HPDE6-E6E7 (cell line): ENCODE data around the gene CMKLR1.

Source experiments
- DNase-seq: peaks from one replicate; pipeline ENCODE4 v3.0.0; 2011; ENCODE audit warnings: missing footprints; ENCODE audit errors: extremely low spot score

The CMKLR1 gene

GRCh38 chr12:108301346-108301745 is 37.8 kb downstream of the CMKLR1 start:
- DNase-seq, result no peak

DNA sequence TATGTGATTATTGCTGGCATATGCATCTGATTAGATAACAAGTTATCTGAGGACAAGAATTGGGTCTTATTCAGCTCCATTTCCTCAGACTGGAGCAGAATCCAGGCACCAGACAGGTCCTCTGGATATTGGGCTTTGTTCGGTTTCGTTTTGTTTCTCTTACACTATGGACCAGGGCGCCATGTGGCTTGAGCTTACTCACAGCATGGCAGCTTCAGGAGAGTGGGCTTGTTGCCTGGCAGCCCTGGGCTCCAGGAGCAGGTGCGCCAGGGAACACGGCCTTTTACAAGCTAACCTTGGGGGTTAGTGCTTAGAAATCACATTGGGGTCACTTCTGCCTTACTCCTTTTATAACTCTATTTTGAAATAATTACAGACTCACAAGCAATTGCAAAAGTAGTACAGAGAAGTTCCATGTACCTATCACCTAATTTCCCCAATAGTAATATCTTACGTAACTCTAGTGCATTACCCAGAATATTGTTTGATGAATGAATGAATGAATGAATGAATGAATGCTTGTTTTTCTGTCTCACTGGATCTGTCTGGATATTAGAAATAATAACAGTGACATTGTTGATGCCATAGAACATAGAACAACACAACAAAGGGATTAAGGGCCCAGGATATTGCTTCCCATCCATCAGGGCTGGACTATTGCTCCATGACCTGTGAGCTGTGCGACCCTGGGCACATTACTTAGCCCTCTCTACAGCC is 39.0 kb downstream of the CMKLR1 start:
- no peak for DNase-seq

- no peak for DNase-seq
These were observed 39.6 kb downstream of the CMKLR1 start for GRCh38 chr12:108299516-108299915.

- DNase-seq, result no peak
These were observed 40.3 kb downstream of the CMKLR1 start for GRCh38 chr12:108298761-108299275.

DNA sequence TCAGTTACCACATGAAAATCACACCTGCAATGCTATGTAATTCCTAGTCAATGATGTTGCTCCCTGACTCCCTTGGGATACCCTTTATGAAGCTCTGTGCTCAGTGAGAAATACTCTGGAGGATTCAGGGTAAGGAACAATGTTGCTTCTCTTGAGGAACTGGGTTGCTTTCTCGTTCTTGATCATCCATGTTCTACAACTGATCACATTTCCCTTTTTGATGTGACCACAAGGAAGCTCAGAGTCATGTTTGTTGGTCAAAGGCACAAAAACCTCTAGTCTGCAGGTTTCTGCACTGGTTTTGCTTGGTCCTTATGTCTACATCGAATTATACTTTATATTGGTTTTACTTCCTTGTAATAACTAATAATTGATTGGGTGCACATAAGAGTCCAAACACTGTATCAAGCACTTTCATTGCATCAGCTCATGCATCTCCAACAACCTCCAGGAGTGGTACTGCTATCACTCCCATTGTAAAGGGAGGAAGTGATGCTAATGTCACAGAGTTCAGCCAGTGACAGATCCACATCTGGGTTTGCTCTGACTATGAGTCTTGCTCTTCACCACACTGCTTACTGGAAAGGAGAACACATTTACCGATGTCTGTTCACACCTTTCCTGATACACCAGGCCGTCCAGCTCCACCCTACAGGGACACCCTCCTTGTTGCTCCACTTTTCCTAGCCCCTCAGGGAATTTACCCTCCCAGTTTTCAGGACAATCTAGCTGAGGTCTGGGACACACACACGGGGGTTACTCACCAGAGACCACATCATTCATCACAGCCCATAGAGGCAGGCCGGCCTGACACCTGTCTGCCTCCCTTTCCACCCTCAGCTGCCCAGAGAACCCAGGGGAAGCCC is 41.0 kb downstream of the CMKLR1 start:
- no peak for DNase-seq

- no peak for DNase-seq
These were observed 41.7 kb downstream of the CMKLR1 start for GRCh38 chr12:108297424-108297823.

DNA sequence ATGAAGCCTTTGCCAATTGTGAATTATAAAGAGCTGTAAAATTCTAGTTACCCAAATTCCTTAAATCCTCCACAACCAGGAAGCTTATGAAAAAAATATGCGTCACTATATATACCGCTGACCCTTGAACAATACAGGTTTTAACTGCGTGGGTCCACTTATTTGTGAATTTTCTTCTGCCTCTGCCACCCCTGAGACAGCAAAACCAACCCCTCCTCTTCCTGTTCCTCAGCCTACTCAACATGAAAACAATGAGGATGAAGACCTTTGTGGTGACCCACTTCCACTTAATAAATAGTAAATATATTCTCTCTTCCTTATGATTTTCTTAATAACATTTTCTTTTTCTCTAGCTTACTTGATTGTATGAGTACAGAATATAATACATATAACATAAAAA is 42.2 kb downstream of the CMKLR1 start:
- no peak for DNase-seq

DNA sequence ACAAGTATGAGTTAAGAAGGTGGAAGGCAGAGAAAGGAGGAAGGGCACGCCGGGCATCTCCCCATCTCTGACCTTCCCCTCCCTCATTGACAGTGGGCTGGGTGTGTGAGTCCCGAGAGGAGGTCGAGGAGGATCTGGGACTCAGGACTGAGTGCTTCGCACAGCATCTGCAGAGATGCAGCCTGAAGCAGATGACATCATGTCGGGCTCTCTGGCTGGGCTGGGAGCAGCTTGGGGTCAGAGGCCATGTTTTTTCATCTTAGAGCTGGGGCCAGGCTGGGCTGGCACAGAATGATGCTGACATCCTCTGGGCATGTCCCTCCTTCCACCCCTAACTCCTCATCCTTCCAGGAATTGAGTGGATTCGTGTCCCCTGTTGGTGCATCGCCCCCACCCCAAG is 43.5 kb downstream of the CMKLR1 start:
- DNase-seq, result no peak

GRCh38 chr12:108289350-108290161 is 49.6 kb downstream of the CMKLR1 start:
- no peak for DNase-seq

- no peak for DNase-seq
These were observed 51.9 kb downstream of the CMKLR1 start for GRCh38 chr12:108287227-108287626.

DNA sequence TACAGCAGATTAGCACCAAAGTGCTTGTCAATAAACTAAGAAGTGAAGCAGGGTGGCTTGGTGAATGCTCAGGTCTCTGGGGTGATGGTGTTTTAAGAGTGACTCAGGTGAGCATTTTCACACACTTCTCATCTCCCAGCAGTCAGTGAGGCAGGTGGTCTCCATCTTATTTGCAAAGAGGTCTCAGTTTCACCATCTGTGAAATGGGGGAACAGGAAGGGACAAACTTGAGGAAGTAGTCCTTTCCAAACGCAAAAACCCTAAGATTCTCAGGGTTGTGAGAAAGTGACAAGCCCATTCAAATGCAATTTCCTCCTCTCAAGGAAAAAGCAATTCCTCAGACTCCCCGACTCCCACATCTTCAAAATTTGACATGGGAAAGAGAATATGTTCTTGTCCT is 54.1 kb downstream of the CMKLR1 start:
- no peak for DNase-seq

DNA sequence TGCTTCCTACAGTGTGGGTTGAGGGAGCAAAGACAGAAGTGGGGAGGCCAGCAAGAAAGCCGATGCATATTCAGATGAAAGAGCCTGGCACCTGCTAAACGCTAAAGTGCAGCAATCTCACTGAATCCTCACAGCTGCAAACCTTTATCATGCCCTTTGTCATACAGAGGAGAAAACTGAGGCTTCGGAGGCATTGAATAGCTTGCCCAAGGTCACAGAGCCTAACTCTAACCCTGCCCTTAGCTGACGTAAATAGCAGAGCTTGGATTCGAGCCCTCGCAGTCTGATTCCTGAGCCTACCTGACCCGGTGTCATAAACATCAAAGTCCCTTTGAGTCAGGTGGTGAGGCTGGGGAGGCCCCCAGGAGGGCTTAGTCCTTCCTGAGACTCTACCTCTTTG is 54.9 kb downstream of the CMKLR1 start:
- no peak for DNase-seq

DNA sequence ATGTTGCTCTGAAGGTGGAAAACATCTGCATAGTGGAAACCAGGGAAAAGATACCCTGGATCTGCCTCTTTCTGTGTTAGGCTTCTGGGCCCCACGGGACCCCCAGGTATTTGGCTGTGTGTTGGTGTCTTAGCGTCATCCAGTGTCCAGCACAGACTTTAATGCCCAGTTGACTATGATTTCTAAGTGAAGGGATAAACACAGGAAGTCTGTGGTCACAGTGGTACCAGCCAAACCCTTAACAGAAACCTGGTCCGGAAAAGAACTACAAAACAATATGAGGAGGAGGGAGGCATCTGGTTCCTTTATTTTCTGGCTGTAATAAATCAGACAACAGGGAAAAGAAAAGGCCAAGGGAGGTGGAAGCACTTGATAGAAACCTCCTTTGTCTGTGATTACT is 56.4 kb downstream of the CMKLR1 start:
- DNase-seq, result no peak

GRCh38 chr12:108282160-108282559 is 57.0 kb downstream of the CMKLR1 start:
- no peak for DNase-seq

GRCh38 chr12:108277613-108278012 is 61.5 kb downstream of the CMKLR1 start:
- no peak for DNase-seq

DNA sequence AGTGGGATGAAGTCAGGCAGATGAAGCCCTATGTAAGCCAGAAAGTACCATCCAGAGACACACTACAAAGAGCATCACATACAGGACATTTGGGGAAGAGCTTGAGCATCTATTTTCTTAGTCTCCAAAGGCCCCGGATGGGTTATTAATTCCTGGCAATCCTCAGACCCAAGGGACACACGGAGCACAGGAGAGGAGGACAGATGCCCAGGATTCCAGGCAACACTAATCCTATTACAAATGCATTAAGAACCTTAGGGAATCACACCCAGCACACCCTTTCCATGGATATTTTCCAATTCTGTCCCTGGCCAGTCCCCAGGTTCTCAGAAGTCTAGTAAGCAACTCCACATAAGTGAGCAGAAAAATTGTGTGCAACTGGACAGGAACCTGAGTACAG is 65.9 kb downstream of the CMKLR1 start:
- DNase-seq, result no peak

- DNase-seq, result no peak
These were observed 66.9 kb downstream of the CMKLR1 start for GRCh38 chr12:108271951-108272872.

DNA sequence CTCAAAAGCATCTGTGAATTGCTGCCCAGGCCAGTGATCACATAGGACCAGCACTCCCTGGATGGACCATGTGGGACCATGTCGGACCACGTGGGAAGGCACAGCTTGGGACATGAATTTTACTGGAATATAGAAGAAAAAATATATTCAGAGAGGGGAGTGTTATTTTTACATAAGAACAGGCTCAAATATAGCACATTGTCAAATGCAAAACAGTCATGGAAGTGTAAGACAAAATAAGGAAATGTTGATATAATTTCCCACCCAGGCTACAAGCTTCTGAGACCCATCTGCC is 68.3 kb downstream of the CMKLR1 start:
- DNase-seq, result no peak

GRCh38 chr12:108270035-108270848 is 68.9 kb downstream of the CMKLR1 start:
- no peak for DNase-seq

DNA sequence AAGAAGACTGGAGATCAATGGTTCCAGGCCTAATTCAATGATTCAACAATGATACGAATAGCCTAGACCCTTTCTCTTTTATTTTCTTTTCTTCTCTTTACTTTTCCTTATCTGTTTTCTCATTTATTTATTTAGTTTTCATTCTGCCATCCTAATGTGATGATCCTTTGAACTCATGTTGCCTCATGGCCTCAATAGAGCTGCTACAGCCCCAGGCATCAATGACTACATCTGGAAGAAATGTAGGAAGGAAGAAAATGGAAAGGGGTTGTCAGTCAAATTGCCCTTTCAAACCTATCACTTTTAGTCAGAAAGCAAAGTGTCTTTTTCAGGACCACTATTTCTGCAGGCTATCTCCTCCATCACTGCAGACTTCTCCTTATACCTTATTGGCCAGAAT is 69.9 kb downstream of the CMKLR1 start:
- DNase-seq, result no peak
